Common myeloid progenitor, CD34-positive (primary cell): Measurements from ENCODE around the gene CD177.
"Not testable (repeated sequence)": the region's sequence is repeated elsewhere in the genome, so short reads cannot be mapped to it uniquely, and the experiment has no call there.

Source experiments
- CTCF ChIA-PET: fragments of 350-600 bp; sonication (Branson Sonifier 250); formaldehyde crosslinking; loops from one replicate; lab custom pipeline; 2021; ENCODE audit warnings: antibody characterized with exemption; lab: Charles Lee
- POLR2A ChIA-PET: fragments of 350-600 bp; sonication (Branson Sonifier 250); formaldehyde crosslinking; loops from one replicate; lab custom pipeline; 2021; ENCODE audit warnings: antibody characterized with exemption; lab: Charles Lee
- DNase-seq, 3 donors: peaks; one replicate each; pipeline versions ENCODE4 v3.0.0 to v3.0.0-alpha.2; 2013
- H3K27ac ChIP-seq, 2 experiments: 1 replicate in 1 of 2; 2 replicates in 1 of 2; pipeline ENCODE4 v1.7.0; 2013; ENCODE audit warnings: inconsistent platforms in 2 of 2, low read length in 2 of 2, mild to moderate bottlenecking in 2 of 2, low read depth in 1 of 2, moderate library complexity in 1 of 2; ENCODE audit not compliant: severe bottlenecking in 2 of 2, insufficient read depth in 1 of 2, poor library complexity in 1 of 2
- H3K27me3 ChIP-seq, 5 experiments: replicated peaks in 2 of 5; 1 replicate in 3 of 5; 2 replicates in 2 of 5; pipeline versions ENCODE4 v1.6.1 to v1.7.0; 2013; ENCODE audit warnings: low read length in 4 of 5, mild to moderate bottlenecking in 2 of 5, moderate library complexity in 2 of 5, inconsistent platforms in 1 of 5; ENCODE audit not compliant: insufficient read depth in 5 of 5, control insufficient read depth in 4 of 5
- H3K36me3 ChIP-seq, 4 experiments: 1 replicate in 2 of 4; 2 replicates in 2 of 4; pipeline versions ENCODE4 v1.6.1 to v1.7.0; 2013; ENCODE audit warnings: low read length in 3 of 4, control low read depth in 1 of 4, mild to moderate bottlenecking in 1 of 4; ENCODE audit not compliant: control insufficient read depth in 4 of 4, insufficient read depth in 4 of 4
- H3K4me1 ChIP-seq, 4 experiments: 1 replicate in 3 of 4; 2 replicates in 1 of 4; pipeline versions ENCODE4 v1.6.1 to v1.7.1; 2013; ENCODE audit warnings: low read length in 3 of 4, mild to moderate bottlenecking in 3 of 4, control low read depth in 1 of 4, inconsistent platforms in 1 of 4, moderate library complexity in 1 of 4; ENCODE audit not compliant: control insufficient read depth in 4 of 4, insufficient read depth in 4 of 4; ENCODE audit errors: control extremely low read depth in 1 of 4
- H3K4me3 ChIP-seq, 7 experiments: 1 replicate in 4 of 7; 2 replicates in 3 of 7; pipeline versions ENCODE4 v1.5.1 to v1.7.0; 2013; ENCODE audit warnings: mild to moderate bottlenecking in 7 of 7, low read length in 6 of 7, moderate library complexity in 6 of 7, inconsistent platforms in 2 of 7, low read depth in 2 of 7, control low read depth in 1 of 7; ENCODE audit not compliant: insufficient read depth in 4 of 7, control insufficient read depth in 1 of 7; ENCODE audit errors: extremely low read depth in 1 of 7
- H3K9me3 ChIP-seq, 5 experiments: 1 replicate in 4 of 5; 2 replicates in 1 of 5; pipeline versions ENCODE4 v1.6.1 to v1.7.1; 2013; ENCODE audit warnings: low read length in 4 of 5, mild to moderate bottlenecking in 2 of 5, inconsistent platforms in 1 of 5, low read depth in 1 of 5, moderate library complexity in 1 of 5; ENCODE audit not compliant: control insufficient read depth in 4 of 5, insufficient read depth in 2 of 5; ENCODE audit errors: control extremely low read depth in 1 of 5
- WGBS: methylation state at CpG from one replicate; pipeline ENCODE4 v1.1.5; 2013; ENCODE audit not compliant: insufficient coverage; 5-methylcytosine and 5-hydroxymethylcytosine counted together

The CD177 gene

GRCh38 chr19:43372462-43372861 lies 19.0 kb downstream of the CD177 start:
- no CpG with 5 or more reads among the region's 7 CpGs for WGBS
- no peaks in the 10 kb centered on the region for H3K4me1 ChIP-seq

GRCh38 chr19:43377624-43378023 lies 24.1 kb downstream of the CD177 start:
- H3K4me3 ChIP-seq, DNase-seq, H3K4me1 ChIP-seq, H3K9me3 ChIP-seq, H3K27me3 ChIP-seq, H3K27ac ChIP-seq, CTCF ChIA-PET, H3K36me3 ChIP-seq, POLR2A ChIA-PET: not testable (repeated sequence)
- no CpG with 5 or more reads among the region's 3 CpGs for WGBS

More at GRCh38 chr19:43372462-43372861, 19.0 kb downstream of the CD177 start:
- H3K27ac ChIP-seq: no peak overlapping the region
- DNase-seq: peak in 2 of 3 donors; percentile 43 to 47
- POLR2A ChIA-PET: no interaction called here
- no peaks in the 10 kb centered on the region for H3K9me3 ChIP-seq
- peaks cover 0 to 3% (median 0%) of the 10 kb centered on the region in 5 experiments for H3K27me3 ChIP-seq
- CTCF ChIA-PET: no interaction called here
- H3K4me3 ChIP-seq: no peak overlapping the region
- H3K36me3 ChIP-seq: no peaks in the 10 kb centered on the region

- Histone ChIP-seq H3K4me1 (peaks cover 0 to 4% (median 2%) of the 10 kb centered on the region in 4 experiments), H3K4me3 (no peak overlapping the region), H3K9me3 (no peaks in the 10 kb centered on the region), H3K27ac (no peak overlapping the region), H3K27me3 (no peaks in the 10 kb centered on the region), H3K36me3 (no peaks in the 10 kb centered on the region)
- DNase-seq: no peak
- ChIA-PET CTCF (no interaction called here), POLR2A (no interaction called here)
- 95% methylated on average over 10 of the region's 14 CpGs for WGBS
Observed at GRCh38 chr19:43380008-43380407, 26.5 kb downstream of the CD177 start.

- no peaks in the 10 kb centered on the region for H3K9me3 ChIP-seq
- CTCF ChIA-PET: no interaction called here
- POLR2A ChIA-PET: no interaction called here
Observed at GRCh38 chr19:43380771-43381386, 27.4 kb downstream of the CD177 start.

GRCh38 chr19:43382586-43383216 lies 29.2 kb downstream of the CD177 start:
- H3K27me3 ChIP-seq, H3K9me3 ChIP-seq, H3K36me3 ChIP-seq, CTCF ChIA-PET: not testable (repeated sequence)
- 0% methylated on average over 1 of the region's 12 CpGs for WGBS
- peaks cover 0 to 13% (median 6%) of the 10 kb centered on the region in 4 experiments for H3K4me1 ChIP-seq
- H3K27ac ChIP-seq: peak overlapping the region in 1 of 2 experiments; percentile 14
- POLR2A ChIA-PET: interaction anchor here (0.5 kb wide), 1 partner anchor 44 kb away, joined by 3 read pairs; no protein-coding TSS in a partner anchor
- peak overlapping the region in 2 of 7 experiments; percentile 11 to 48 for H3K4me3 ChIP-seq
- DNase-seq: peak; percentile 45 to 83 (median 74)

More at GRCh38 chr19:43380771-43381386, 27.4 kb downstream of the CD177 start:
- no peak overlapping the region for H3K27ac ChIP-seq
- H3K4me1 ChIP-seq: peaks cover 0 to 8% (median 4%) of the 10 kb centered on the region in 4 experiments
- no peaks in the 10 kb centered on the region for H3K36me3 ChIP-seq
- no peaks in the 10 kb centered on the region for H3K27me3 ChIP-seq
- no peak for DNase-seq
- 96% methylated on average over 4 of the region's 4 CpGs for WGBS
- no peak overlapping the region for H3K4me3 ChIP-seq

- DNase-seq, H3K4me3 ChIP-seq, H3K9me3 ChIP-seq, H3K36me3 ChIP-seq, H3K27me3 ChIP-seq, CTCF ChIA-PET, H3K27ac ChIP-seq: not testable (repeated sequence)
- POLR2A ChIA-PET: interaction anchor here (0.5 kb wide), 1 partner anchor 44 kb away, joined by 3 read pairs; no protein-coding TSS in a partner anchor
- 100% methylated on average over 4 of the region's 7 CpGs for WGBS
- peaks cover 0 to 16% (median 6%) of the 10 kb centered on the region in 4 experiments for H3K4me1 ChIP-seq
Observed at GRCh38 chr19:43383254-43383653, 29.8 kb downstream of the CD177 start.

- H3K36me3 ChIP-seq, H3K27ac ChIP-seq, H3K27me3 ChIP-seq, H3K9me3 ChIP-seq, CTCF ChIA-PET, H3K4me3 ChIP-seq, POLR2A ChIA-PET: not testable (repeated sequence)
- H3K4me1 ChIP-seq: peaks cover 0 to 18% (median 6%) of the 10 kb centered on the region in 4 experiments
- DNase-seq: peak in 1 of 3 donors; percentile 13
- WGBS: no CpG with 5 or more reads among the region's 3 CpGs
Observed at GRCh38 chr19:43383759-43384158, 30.3 kb downstream of the CD177 start.
